Measurements from ENCODE around the gene PCDH15. TPM values are rescaled to one million over a fixed set of nuclear protein-coding genes. Genes with fewer than 3 reads are reported as not detected.
"Not testable (repeated sequence)": the region's sequence is repeated elsewhere in the genome, so short reads cannot be mapped to it uniquely, and the experiment has no call there.

The PCDH15 gene
- total and polyA plus RNA-seq, 2 experiments from 2014 or later: 0.29 to 0.66 TPM

- no peak for ATAC-seq
- no peaks in the 10 kb centered on the region for H3K27me3 Mint-ChIP-seq (ENCODE audit: insufficient read depth, low read depth, poor library complexity)
These were observed 870.4 kb downstream of the PCDH15 start for GRCh38 chr10:53930648-53931047.

GRCh38 chr10:53924051-53924700 lies 876.9 kb downstream of the PCDH15 start:
- H2AFZ ChIP-seq; H3K4me1 Mint-ChIP-seq; H4K20me1 ChIP-seq (replicated peaks; ENCODE audit: insufficient read depth); H3K27me3 Mint-ChIP-seq (ENCODE audit: insufficient read depth, low read depth, poor library complexity); H3K79me2 ChIP-seq (replicated peaks; ENCODE audit: insufficient read depth); H3K9me2 ChIP-seq (ENCODE audit: insufficient read depth); DNase-seq (ENCODE audit: low spot score); H3K4me3 ChIP-seq; H3K27me3 ChIP-seq (ENCODE audit: insufficient read depth); H3K27ac ChIP-seq (ENCODE audit: low read depth); H3K27ac Mint-ChIP-seq; H3K4me3 Mint-ChIP-seq; H3F3A ChIP-seq (replicated peaks; ENCODE audit: low read depth); H3K4me1 ChIP-seq (ENCODE audit: insufficient read depth); ATAC-seq; H3K36me3 ChIP-seq (ENCODE audit: insufficient read depth); H3K4me2 ChIP-seq: not testable (repeated sequence)
- Mint-ChIP-seq H3K36me3 (ENCODE audit: low read depth) (peaks cover 27% of the 10 kb centered on the region), H3K9me3 (peaks cover 31% of the 10 kb centered on the region)

More at GRCh38 chr10:53930648-53931047, 870.4 kb downstream of the PCDH15 start:
- peaks cover 5% of the 10 kb centered on the region; the same call in 2 of the 3 replicates for H3K4me1 Mint-ChIP-seq
- H3K27me3 ChIP-seq (ENCODE audit: insufficient read depth): no peaks in the 10 kb centered on the region
- no peaks in the 10 kb centered on the region for H3K36me3 ChIP-seq (ENCODE audit: insufficient read depth)
- H3K79me2 ChIP-seq (replicated peaks; ENCODE audit: insufficient read depth): no peaks in the 10 kb centered on the region
- H3K36me3 Mint-ChIP-seq (ENCODE audit: low read depth): peaks cover 13% of the 10 kb centered on the region
- no peaks in the 10 kb centered on the region for H4K20me1 ChIP-seq (replicated peaks; ENCODE audit: insufficient read depth)
- TF ChIP-seq EZH2phosphoT487 (IDR thresholded peaks at IDR 0.05; ENCODE audit: unreplicated experiment) (no peak), POLR2AphosphoS5 (IDR thresholded peaks at IDR 0.05; ENCODE audit: low read depth) (no peak), ZNF462 (CRISPR knock-in tag; IDR thresholded peaks at IDR 0.05) (no peak), CREB1 (CRISPR knock-in tag; IDR thresholded peaks at IDR 0.05; ENCODE audit: low read depth) (no peak)
- H2AFZ ChIP-seq: no peak overlapping the region
- H3K4me3 Mint-ChIP-seq: no peak overlapping the region
- H3K27ac ChIP-seq (ENCODE audit: low read depth): no peak overlapping the region
- no peak for DNase-seq (ENCODE audit: low spot score)
- no peak overlapping the region for H3K27ac Mint-ChIP-seq
- H3K9me3 Mint-ChIP-seq: peaks cover 21% of the 10 kb centered on the region
- H3K4me3 ChIP-seq: no peak overlapping the region
- 0 out of 2 replicates have a peak, but pooled peaks cover 2% of the 10 kb centered on the region for H3K9me2 ChIP-seq (ENCODE audit: insufficient read depth)
- no peaks in the 10 kb centered on the region for H3F3A ChIP-seq (replicated peaks; ENCODE audit: low read depth)
- H3K4me2 ChIP-seq: no peak overlapping the region
- no peaks in the 10 kb centered on the region for H3K4me1 ChIP-seq (ENCODE audit: insufficient read depth)
